HG02973 (cell line): ENCODE data around the gene TRDN.
"Not testable (repeated sequence)": the region's sequence is repeated elsewhere in the genome, so short reads cannot be mapped to it uniquely, and the experiment has no call there.

Experiments used
- ATAC-seq: cut with Tn5 transposase; IDR thresholded peaks from one replicate; pipeline ENCODE4 v1.9.1; 2021; ENCODE audit warnings: moderate library complexity; ENCODE audit not compliant: unreplicated experiment

Gene TRDN

DNA sequence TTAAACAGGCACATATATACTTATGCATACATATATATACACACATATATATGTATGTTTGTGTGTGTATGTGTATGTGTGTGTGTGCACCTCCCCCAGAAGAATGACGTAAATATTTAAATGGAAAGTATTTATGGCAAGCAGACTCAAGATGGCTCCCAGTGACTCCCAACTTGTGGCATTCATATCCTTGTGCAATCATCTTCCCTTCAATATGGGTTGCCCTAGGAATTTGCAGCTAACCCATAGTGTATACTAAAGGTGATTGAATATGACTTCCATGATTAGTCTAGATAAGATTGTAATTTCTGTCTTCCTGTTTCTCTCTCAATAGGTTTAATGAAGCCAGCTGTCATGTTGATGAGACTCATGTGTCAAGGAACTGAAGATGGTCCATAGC lies 127.6 kb downstream of the TRDN start:
- ATAC-seq = no peak

GRCh38 chr6:123508290-123508689 lies 128.5 kb downstream of the TRDN start:
- no peak for ATAC-seq

DNA sequence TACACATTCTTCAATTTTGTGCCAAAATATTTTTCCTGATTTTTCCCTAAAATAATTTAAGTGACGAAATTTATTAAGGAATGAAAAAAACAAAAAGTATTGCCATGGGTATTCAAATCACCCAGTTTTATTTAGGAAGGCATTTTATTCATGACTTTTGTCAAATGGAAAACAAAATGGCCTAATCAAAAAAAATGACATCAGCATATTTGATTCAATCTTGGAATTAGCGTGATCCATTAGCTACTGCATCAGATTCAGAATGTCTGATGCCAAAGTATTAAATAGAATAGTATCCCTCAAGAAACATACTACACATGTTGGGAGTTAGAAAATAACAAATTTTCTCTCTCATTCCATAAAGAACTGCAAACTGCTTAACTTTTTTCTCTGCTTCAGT lies 129.2 kb downstream of the TRDN start:
- no peak for ATAC-seq

DNA sequence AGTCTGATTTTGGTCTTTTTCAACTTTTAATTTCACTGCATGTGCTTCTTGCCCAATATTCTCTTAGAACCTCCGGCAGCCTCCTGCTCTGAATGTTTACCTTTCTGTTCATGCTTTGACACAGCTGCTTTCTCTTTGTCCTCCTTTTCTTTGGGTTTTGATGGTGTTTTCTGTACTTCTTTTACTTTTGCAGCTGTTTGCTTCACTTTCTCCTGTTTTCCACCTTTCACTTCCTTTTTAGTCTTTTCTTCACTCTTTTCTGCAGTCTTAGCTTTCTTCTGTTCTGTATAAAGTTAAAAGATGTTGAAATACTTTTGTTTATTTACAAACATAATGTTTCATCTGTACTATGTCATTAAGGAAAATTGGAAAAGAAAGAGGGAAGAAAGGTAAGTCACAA lies 133.1 kb downstream of the TRDN start:
- ATAC-seq = no peak

GRCh38 chr6:123497025-123497424 lies 139.7 kb downstream of the TRDN start:
- no peak for ATAC-seq

GRCh38 chr6:123489589-123489988 lies 147.2 kb downstream of the TRDN start:
- ATAC-seq = no peak

DNA sequence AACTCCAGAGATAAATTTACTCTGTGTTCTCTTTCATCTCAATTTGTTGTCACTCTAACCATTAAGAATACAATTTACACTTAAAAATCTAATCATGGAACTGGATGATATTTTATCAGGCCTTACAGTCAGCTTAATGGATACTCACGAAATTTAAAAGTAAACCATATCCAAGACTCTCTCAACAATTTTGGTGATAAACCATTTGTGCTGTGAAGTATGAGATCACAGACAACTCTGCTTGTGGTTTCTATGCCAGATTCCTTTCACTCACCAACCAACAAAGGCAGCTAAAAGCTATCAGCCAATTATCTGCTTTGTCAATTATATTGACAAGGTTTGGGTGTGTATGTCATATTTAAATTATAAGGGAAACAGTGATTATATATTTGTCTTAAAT lies 155.8 kb downstream of the TRDN start:
- ATAC-seq = no peak

- ATAC-seq = not testable (repeated sequence)
Observed at GRCh38 chr6:123472025-123472702, 164.6 kb downstream of the TRDN start.

DNA sequence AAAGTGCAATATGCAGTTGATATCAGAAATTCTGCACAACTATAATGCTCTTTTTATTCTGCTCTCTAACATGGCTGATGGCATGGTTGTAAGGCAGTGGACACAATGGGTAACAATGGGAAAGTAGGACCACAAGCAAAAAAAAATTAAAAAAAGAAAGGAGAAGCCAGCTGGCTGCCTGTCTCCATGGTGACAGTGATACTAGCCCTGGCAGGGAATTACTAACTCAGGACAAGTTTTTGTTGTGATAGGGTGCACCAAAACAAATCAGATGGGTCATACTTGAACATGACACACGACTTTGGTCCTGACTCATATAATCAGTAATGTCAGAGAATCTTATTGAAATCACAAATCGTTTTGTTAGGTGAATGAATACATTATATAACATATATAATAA lies 169.4 kb downstream of the TRDN start:
- no peak for ATAC-seq

DNA sequence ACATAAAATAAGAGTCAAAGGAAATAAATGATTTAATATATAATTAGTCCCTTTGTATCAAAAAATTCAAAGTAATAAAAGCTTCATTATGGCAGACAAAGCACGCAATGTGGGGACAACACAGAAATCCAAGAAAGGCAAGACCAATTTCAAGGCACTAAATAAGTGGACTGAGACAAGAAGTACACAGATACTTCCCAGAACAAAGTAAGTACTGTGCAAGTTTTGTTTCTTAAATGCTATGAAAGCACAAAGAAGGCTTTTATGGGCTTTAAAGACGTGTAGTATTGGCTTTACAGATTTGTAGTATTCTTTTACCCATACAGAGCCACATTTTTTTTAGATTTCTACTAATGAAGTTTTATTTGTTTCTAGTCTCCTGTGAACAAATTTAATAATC lies 174.6 kb downstream of the TRDN start:
- no peak for ATAC-seq

GRCh38 chr6:123458218-123458617 lies 178.5 kb downstream of the TRDN start:
- ATAC-seq = no peak

DNA sequence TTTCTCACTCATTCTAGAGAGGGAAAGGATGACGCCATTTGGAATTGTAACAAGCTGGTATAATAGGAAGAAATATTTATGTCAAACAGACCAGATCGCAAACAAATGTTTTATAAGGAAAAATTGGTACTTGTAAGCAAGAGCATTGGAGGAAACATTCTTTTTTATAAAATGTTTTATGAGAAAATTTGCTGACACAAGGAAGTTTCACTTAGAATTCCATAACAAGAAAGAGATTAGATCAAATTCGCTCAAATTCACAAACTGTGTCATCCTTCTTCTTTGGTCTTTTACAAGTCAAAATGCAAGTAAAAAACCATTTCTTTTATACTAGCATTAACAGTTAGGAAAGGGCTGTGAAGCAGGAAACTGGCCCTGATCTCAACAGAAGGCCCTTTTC lies 179.9 kb downstream of the TRDN start:
- no peak for ATAC-seq

- ATAC-seq = no peak
Observed at GRCh38 chr6:123454448-123454847, 182.3 kb downstream of the TRDN start.

DNA sequence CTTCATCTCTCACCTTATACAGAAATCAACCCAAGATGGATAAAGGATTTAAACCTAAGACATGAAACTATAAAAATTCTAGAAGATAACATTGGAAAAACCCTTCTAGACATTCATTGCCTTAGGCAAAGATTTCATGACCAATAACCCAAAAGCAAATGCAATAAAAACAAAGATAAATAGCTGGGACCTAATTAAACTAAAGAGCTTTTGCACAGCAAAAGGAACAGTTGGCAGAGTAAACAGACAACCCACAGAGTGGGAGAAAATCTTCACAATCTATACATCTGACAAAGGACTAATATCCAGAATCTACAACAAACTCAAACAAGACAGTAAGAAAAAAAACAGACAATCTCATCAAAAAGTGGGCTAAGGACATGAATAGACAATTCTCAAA lies 183.7 kb downstream of the TRDN start:
- not testable (repeated sequence) for ATAC-seq

- ATAC-seq = no peak
Observed at GRCh38 chr6:123448306-123448884, 188.4 kb downstream of the TRDN start.

GRCh38 chr6:123447315-123447937 lies 189.3 kb downstream of the TRDN start:
- no peak for ATAC-seq

GRCh38 chr6:123439371-123439770 lies 197.4 kb downstream of the TRDN start:
- ATAC-seq = no peak

- no peak for ATAC-seq
Observed at GRCh38 chr6:123434186-123434585, 202.6 kb downstream of the TRDN start.

- ATAC-seq = no peak
Observed at GRCh38 chr6:123430970-123431369, 205.8 kb downstream of the TRDN start.

DNA sequence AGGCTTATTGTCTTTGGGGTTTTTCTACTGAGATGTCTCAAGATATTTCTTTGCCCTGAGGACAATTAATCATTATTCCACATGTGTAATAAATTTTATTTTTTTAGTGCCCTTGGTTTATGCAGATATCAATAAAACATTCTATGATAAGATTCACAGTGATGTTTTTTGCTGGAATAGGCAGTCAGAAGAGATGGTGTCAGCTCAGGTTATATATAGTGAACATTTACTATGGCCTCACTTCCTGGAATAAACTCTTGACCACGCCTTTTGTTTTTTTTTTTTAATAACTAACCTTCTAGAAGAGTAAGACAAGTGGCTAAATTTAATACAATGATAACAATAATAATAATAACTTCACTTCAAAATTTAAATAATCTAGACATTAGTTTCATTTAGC lies 209.7 kb downstream of the TRDN start:
- ATAC-seq = no peak

DNA sequence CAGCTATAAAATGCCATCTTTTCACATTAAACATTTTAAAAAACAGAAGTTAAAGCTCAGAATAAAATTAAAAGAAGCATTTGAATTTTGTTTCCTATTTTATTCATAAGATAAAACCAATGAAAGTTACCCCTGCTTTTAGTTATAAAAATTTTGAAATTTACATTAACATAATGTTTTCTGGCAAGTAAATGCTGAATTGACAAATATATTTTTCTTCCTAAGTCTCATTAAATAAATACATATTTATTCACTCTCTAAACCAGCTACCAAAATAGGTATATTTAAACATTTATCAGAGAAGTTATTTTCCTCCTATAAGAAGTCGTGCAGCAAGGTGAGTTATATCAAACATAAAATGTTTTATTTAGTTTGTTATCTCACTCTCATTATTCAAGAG lies 213.6 kb downstream of the TRDN start:
- no peak for ATAC-seq

- no peak for ATAC-seq
Observed at GRCh38 chr6:123420512-123420911, 216.2 kb downstream of the TRDN start.

- ATAC-seq = no peak
Observed at GRCh38 chr6:123418071-123418470, 218.7 kb downstream of the TRDN start.
